ENCODE data around the gene IGFLR1. TPM values are rescaled to one million over a fixed set of nuclear protein-coding genes. Genes with fewer than 3 reads are reported as not detected.

Gene IGFLR1
- total and polyA plus RNA-seq, 2 donors (not counting 3 experiments of a cell fraction or from before 2014, with no cell fraction given), result 2.6 to 7.6 TPM

DNA sequence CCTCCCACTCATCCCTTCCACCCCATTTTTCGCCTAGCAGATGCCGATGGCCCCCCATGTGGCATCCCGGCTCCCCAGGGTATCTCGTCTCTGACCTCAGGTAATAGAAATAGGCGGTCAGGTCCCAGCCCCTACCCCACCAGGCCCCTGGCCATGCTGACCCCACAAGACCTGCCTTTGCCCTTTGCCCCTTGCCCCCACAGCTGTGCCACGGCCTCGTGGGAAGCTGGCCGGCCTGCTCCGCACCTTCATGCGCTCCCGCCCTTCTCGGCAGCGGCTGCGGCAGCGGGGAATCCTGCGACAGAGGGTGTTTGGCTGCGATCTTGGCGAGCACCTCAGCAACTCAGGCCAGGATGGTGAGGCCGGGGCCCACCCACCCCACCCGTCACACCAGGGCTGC, 38.5 kb upstream of the IGFLR1 start:
- no peaks in the 10 kb centered on the region for H3K79me2 ChIP-seq (ENCODE audit: control insufficient read depth, insufficient read depth, low read length)
- no peaks in the 10 kb centered on the region for H3K9me3 ChIP-seq (replicated peaks; ENCODE audit: control insufficient read depth, insufficient read depth, low read length)
- no peaks in the 10 kb centered on the region for H4K20me1 ChIP-seq (replicated peaks; ENCODE audit: control insufficient read depth, extremely low read depth, insufficient read depth, low read length)
- no peaks in the 10 kb centered on the region for H3K27me3 ChIP-seq (ENCODE audit: control insufficient read depth in 2 of 2, insufficient read depth in 2 of 2, low read length in 2 of 2)
- ChIA-PET POLR2A (no interaction called here), CTCF (no interaction called here)
- peaks cover 4% of the 10 kb centered on the region for H3K4me1 ChIP-seq (ENCODE audit: control insufficient read depth, extremely low read depth, insufficient read depth, low read length)
- no peaks in the 10 kb centered on the region for H3K9me1 ChIP-seq (replicated peaks; ENCODE audit: control insufficient read depth, extremely low read depth, insufficient read depth, low read length)
- no peak overlapping the region for H3K4me2 ChIP-seq (ENCODE audit: insufficient read depth, low read length)
- dilution Hi-C loops (cut with MboI; ENCODE audit: extremely low pct_ligation_motif_present, low sequenced_read_pairs) (no loop called here), intact Hi-C loops (cut with micrococcal nuclease) (no loop called here)
- TF ChIP-seq, protein P1, sequence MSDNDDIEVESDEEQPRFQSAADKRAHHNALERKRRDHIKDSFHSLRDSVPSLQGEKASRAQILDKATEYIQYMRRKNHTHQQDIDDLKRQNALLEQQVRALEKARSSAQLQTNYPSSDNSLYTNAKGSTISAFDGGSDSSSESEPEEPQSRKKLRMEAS (IDR thresholded peaks at IDR 0.05; ENCODE audit: insufficient read depth, insufficient read length), result no peak
- no peak for TF ChIP-seq JUN (IDR thresholded peaks at IDR 0.05; ENCODE audit: borderline replicate concordance, insufficient read depth, insufficient read length, low read depth)
- TF ChIP-seq, protein P2, sequence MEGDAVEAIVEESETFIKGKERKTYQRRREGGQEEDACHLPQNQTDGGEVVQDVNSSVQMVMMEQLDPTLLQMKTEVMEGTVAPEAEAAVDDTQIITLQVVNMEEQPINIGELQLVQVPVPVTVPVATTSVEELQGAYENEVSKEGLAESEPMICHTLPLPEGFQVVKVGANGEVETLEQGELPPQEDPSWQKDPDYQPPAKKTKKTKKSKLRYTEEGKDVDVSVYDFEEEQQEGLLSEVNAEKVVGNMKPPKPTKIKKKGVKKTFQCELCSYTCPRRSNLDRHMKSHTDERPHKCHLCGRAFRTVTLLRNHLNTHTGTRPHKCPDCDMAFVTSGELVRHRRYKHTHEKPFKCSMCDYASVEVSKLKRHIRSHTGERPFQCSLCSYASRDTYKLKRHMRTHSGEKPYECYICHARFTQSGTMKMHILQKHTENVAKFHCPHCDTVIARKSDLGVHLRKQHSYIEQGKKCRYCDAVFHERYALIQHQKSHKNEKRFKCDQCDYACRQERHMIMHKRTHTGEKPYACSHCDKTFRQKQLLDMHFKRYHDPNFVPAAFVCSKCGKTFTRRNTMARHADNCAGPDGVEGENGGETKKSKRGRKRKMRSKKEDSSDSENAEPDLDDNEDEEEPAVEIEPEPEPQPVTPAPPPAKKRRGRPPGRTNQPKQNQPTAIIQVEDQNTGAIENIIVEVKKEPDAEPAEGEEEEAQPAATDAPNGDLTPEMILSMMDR (IDR thresholded peaks at IDR 0.05; ENCODE audit: extremely low read depth in 1 of 2, insufficient read depth in 1 of 2, low read depth in 1 of 2, low read length in 2 of 2), result no peak
- no peak for TF ChIP-seq EZH2 (IDR thresholded peaks at IDR 0.05; ENCODE audit: borderline replicate concordance, low read depth, low read length, severe bottlenecking)
- no peak for TF ChIP-seq POLR2AphosphoS5 (IDR thresholded peaks at IDR 0.05; ENCODE audit: insufficient read depth, low read depth, low read length)
- no peak for TF ChIP-seq GATA2 (IDR thresholded peaks at IDR 0.05; ENCODE audit: insufficient read depth, insufficient read length, low read depth, low read length)
- no peak for TF ChIP-seq POLR2A (IDR thresholded peaks at IDR 0.05; ENCODE audit: low read depth, low read length)
- no peak for TF ChIP-seq MYC (IDR thresholded peaks at IDR 0.05; ENCODE audit: low read depth, low read length)
- no peak for TF ChIP-seq FOS (IDR thresholded peaks at IDR 0.05; ENCODE audit: borderline replicate concordance, insufficient read depth, low read length)
- DNase-seq (ENCODE audit: low read depth, low spot score) (no peak), FAIRE-seq (no peak)
- H3K27ac ChIP-seq (ENCODE audit: insufficient read depth, low read depth, low read length), result no peak overlapping the region
- BruUV-seq (replicated peaks), result no TSS peak
- H3K9ac ChIP-seq (replicated peaks; ENCODE audit: extremely low read depth, insufficient read depth, low read length), result no peak overlapping the region
- H3K36me3 ChIP-seq (ENCODE audit: control insufficient read depth in 2 of 2, extremely low read depth in 1 of 2, insufficient read depth in 2 of 2, low read length in 2 of 2), result peaks cover 0 to 6% of the 10 kb centered on the region in 2 experiments
- no peak overlapping the region for H3K4me3 ChIP-seq (replicated peaks in 1 of 3; ENCODE audit: insufficient read depth in 1 of 3, low read depth in 1 of 3, low read length in 3 of 3)
- H2AFZ ChIP-seq (ENCODE audit: low read depth, low read length), result no peak overlapping the region
